ENCODE data around the gene C6orf136.
A peak's percentile ranks its signal among the peaks of the same experiment; 100 is the strongest.

Gene C6orf136, protein sequence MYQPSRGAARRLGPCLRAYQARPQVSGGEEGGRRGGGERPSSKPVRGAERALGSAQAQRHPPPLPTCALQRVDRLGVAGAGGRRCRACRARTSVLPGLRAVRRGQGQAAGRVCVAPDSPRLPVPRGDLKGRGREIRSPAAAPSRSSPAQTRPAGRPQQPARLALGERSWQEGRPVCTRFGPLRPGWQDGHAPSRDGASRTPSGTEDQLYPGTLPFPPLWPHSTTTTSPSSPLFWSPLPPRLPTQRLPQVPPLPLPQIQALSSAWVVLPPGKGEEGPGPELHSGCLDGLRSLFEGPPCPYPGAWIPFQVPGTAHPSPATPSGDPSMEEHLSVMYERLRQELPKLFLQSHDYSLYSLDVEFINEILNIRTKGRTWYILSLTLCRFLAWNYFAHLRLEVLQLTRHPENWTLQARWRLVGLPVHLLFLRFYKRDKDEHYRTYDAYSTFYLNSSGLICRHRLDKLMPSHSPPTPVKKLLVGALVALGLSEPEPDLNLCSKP
- 0.94 to 5.4 (median 3.0) reads per million in 18 experiments for total RNA-seq

DNA sequence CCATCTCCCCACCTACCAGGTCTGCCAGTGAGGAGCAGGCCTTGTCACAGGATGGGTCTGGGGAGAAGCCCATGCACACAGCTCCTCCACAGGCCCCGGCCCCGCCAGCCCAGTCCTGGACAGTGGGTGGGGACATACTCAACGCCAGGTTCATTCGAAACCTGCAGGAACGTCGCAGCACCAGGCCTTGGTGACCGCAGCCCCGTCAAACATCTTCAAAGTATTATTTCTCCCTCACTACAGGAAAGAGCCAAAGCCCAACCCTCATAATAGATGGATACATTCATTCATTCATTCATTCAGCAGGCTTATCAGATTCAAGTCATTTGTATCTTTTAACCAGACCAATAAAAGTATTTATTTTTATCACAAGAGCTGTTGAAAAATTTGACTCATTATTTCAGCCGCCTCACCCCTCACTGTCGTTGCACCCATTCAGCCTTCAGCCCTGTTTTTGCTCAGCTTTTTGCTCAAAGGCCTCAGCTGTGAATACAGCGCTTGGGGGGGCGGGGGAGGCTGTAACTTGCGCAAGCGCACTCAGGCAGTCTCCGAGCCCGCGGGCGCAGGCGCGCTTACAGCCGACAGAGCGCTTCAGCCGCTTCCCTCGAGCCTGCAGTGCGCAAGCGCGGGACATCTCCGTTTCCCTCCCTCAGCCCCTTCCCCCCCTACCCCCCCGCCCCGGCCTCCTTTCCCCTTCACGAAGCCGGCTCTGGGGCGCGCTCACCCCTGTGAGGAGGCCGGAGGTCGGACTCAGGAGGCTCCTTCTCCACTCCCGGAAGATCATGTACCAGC, at the start of gene C6orf136:
Gene C6orf136 (plus strand): TSS at position 684 of the 792 bp plus-strand sequence. CDS start 99 bp downstream, at position 783.
- peak; percentile 89 to 94 for DNase-seq

- DNase-seq, result peak; percentile 84 to 85
Observed at GRCh38 chr6:30597315-30598144, 49.4 kb upstream of the C6orf136 start.

- no peak for DNase-seq
Observed at GRCh38 chr6:30598912-30599624, 47.9 kb upstream of the C6orf136 start.

DNA sequence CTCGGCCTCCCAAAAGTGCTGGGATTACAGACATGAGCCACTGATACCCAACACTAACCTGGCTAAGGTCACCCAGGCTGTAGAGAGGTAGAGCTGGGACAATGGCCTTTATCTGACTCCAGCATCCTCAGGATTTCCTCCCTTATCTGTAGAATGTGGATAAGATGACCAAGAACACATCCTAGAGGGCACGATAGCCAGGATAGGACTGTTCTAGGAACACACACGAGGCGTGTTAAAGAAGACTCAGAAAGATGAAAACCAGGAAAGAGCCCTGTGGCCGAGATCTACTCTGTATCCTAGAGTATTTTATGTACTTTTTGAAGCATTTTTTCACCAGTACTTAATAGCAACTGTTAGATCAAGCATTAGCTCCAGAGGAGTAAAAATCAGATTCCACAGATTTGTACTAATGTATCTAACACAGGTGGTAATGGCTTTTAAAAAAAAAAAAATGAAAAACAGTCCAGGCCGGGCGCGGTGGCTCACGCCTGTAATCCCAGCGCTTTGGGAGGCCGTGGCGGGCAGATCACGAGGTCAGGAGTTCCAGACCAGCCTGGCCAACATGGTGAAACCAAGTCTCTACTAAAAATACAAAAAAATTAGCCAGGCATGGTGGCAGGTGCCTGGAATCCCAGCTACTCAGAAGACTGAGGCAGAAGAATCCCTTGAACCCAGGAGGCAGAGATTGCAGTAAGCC, 47.2 kb upstream of the C6orf136 start:
- DNase-seq, result no peak

DNA sequence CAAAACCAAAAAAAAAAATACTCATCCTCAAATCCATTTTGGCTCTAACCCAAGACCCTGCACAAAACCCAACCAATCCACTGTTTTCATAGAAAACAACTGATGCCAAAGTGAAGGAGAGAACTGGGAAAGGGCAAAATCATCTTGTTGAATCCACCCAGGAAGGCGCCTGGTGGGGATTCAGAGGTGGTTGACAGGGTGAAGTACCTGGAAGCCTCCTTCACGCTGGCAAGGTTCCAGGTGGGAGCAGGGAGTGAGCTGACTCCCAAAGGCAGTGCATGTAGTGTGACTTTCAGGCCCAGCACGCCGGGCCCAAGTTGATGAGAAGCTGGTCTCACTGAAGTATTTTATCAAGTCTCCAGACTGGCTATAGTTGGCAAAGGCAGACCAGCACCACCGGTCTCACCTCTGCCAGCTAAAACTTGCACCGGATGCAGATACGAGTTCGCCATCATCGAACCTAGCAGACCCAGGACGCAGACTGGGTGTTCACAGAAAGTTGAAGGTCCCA, 46.4 kb upstream of the C6orf136 start:
- DNase-seq, result no peak

GRCh38 chr6:30601436-30601814, 45.5 kb upstream of the C6orf136 start:
- no peak for DNase-seq

DNA sequence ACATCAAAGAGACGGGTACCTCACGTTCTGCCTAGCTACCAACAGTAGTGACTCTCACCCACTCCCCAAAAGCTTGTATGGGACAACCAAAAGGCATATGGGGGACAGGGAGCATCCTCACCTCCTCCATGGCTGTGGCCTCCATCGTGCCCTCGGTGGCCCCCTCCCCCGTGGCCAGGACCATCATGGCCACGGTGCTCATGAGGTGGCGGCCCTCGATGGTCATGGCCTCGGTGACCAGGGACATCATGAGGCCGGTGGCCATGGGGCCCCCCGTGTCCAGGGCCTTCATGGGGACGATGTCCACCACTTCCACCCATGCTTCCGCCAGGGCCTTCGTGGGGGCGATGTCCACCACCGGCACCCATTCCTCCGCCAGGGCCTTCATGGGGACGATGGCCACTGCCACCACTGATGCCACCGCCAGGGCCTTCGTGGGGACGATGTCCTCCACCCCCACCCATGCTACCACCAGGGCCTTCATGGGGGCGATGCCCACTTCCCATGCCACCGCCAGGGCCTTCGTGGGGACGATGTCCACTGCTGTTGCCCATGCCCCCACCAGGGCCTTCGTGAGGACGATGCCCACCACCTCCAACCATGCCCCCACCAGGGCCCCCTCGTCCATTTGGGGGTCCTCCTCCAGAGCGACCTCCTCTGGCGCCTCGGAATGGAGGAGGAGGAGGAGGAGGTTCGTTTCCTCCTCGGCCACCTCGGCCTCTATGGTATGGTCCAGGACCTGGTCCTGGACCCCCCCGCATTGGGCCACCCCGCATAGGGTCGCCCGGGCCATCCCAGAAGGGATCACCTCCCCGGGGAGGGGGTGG, 44.9 kb upstream of the C6orf136 start:
- DNase-seq, result no peak

DNA sequence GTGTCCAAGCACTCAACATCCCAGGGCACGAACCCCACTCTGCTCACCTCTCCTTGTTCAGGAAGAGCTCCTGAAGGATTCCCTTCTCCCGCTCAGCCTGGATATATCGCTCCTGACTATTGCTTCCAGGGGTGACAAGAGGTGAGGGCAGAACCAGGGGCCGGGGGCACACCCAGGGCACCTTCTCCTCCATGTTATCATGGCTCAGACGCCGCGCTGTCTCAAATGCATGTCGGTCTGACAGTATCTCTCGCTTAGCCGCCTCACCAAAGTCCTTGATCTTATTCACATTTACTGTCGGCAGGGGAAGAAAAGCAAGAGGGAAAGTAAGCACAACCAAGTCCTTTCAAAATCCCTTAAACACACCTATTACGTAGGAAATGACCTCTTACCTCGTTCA, 43.0 kb upstream of the C6orf136 start:
- DNase-seq, result no peak

- no peak for DNase-seq
Observed at GRCh38 chr6:30610065-30610464, 36.9 kb upstream of the C6orf136 start.

GRCh38 chr6:30611150-30611855, 35.6 kb upstream of the C6orf136 start:
- no peak for DNase-seq

DNA sequence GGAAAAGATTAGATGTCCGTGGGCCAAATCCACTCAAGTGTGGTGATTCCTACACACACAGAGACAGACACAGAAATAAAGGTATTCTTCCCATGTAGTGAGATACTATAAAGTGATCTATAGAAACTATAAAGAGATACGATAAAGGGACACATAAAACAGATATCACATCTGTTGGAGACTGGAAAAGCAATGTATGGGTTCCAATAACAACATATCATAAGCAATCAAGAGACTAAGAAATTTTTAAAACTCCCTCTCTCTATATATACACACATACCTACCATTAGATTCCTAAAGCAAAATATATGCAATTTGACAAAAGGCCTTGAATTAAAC, 35.1 kb upstream of the C6orf136 start:
- no peak for DNase-seq

GRCh38 chr6:30612213-30612612, 34.7 kb upstream of the C6orf136 start:
- DNase-seq, result no peak

DNA sequence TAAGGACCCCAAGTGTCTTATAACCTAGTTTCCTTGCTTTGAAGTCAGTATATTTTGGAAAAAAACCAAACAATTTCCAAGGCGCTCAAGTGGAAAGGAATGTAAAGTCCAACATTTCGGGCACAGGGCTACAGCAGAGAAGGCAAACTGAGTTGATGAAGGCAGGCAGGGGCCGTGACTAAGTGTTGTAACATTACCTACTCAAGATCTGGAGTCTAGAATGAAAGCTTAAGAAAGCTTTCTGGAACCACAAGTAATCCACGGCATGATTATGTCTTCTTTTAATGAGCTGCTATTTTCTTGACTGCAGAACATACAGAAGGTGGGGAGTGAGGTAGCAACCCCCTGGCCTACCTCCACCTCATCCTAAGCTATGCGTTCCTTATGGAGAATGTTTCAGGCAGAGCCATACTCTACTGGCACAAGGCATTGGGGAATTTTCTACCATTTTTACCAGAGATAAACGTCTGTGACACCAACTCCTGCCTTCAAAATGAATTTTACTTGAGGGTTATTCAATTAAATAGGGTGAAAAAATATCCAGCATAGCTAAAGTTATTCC, 34.2 kb upstream of the C6orf136 start:
- DNase-seq, result no peak

DNA sequence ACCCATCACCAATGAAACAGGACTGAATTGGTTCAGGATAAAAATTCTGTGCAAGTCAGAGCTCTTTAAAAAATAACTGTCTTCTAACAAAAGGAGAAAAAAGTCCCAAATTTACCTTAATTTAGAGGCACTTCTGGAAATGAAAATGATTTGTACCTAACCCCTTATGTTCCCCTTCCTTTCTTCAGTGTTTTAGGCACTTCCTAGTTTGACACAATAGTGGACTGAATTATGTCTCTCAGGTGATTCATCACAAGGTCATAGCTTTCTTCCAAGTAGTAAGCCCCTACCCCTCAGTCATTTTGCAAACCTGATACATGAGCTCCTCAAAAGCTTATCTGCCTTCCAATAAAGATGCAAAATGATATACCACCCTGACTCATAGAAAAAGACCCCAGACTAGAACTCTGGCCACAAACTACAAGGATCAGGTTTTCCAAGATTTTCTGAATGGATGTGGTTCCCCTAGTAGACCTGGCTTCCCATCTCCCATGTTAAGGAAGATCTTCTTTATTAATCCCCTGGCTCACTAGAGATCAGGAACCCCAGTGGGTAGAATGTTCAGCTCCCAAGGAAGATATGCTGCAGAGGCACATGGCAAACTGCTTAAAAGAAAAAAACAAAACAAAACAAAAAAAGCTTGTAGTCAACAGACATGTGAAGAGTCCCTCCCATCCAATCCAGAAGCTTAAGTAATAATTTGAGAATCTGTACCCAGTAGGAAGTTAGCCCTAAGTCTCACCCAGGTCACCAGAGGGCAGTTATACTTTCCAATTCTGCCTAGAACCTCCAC, 33.5 kb upstream of the C6orf136 start:
- DNase-seq, result peak in 1 of 2 donors; percentile 8

- DNase-seq, result no peak
Observed at GRCh38 chr6:30614044-30614842, 32.7 kb upstream of the C6orf136 start.

GRCh38 chr6:30614843-30615218, 32.1 kb upstream of the C6orf136 start:
- peak; percentile 95 to 98 for DNase-seq

DNA sequence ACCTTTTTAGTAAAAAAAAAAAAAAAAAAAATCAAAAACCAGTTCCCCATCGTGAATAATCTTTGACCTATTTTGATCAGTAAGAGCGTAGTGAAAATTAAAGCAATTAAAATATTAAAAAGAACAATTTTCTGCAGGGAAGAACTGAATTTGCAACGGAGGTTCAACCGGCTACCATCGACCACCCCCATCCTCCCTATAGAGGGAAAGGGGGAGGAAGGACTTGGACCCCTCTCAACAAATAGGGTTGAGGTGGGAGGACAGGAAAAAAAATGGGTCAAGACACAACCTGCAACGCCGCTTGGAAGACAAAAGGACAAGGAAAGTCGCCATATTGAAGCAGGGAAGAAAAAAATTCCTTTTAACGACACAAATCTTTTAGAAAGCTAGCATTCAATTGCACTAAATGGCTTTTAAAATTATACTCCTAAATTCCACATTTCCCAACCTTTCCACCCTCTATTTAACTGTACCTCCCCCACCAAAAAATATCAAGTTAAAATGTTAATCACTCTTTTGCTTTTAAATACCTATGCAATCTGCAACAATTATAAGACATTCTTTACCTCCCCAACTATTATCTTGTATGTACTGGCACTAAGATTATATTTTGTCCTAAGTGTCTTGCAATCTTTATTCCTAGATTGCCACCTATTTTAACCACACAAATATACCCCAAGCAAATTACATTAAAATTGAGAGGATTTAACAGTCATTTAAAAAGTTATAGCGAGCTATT, 31.5 kb upstream of the C6orf136 start:
- peak; percentile 61 to 71 for DNase-seq

All from inflammatory macrophage (primary cell).